ENCODE measurements around the gene ALDH3A1.

DNA sequence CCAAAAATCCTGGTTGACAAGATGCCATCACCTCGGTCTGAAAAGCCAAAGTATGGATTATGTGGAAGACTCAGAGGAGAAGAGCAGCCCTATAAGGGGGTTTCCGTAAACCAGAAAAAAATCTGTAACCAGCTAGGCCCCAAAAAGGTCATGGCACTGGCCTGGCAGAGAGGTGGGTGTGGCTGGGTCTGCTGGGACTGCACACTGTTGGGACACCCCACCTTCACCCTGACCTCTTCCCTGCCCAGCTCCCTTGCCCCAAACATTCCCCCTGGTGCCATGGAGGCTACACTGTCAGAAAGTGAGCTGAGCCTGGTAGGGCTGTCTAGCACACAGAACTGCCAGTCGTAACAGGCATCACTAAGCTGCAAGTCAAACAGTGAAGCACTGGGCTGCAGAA lies 38.3 kb downstream of the ALDH3A1 start:
- TF ChIP-seq, protein P1, sequence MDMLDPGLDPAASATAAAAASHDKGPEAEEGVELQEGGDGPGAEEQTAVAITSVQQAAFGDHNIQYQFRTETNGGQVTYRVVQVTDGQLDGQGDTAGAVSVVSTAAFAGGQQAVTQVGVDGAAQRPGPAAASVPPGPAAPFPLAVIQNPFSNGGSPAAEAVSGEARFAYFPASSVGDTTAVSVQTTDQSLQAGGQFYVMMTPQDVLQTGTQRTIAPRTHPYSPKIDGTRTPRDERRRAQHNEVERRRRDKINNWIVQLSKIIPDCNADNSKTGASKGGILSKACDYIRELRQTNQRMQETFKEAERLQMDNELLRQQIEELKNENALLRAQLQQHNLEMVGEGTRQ (CRISPR knock-in tag; IDR thresholded peaks at IDR 0.05): no peak
- TF ChIP-seq, protein P2, sequence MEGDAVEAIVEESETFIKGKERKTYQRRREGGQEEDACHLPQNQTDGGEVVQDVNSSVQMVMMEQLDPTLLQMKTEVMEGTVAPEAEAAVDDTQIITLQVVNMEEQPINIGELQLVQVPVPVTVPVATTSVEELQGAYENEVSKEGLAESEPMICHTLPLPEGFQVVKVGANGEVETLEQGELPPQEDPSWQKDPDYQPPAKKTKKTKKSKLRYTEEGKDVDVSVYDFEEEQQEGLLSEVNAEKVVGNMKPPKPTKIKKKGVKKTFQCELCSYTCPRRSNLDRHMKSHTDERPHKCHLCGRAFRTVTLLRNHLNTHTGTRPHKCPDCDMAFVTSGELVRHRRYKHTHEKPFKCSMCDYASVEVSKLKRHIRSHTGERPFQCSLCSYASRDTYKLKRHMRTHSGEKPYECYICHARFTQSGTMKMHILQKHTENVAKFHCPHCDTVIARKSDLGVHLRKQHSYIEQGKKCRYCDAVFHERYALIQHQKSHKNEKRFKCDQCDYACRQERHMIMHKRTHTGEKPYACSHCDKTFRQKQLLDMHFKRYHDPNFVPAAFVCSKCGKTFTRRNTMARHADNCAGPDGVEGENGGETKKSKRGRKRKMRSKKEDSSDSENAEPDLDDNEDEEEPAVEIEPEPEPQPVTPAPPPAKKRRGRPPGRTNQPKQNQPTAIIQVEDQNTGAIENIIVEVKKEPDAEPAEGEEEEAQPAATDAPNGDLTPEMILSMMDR (IDR thresholded peaks at IDR 0.05): no peak
- TF ChIP-seq TCF7 (CRISPR knock-in tag; IDR thresholded peaks at IDR 0.05; ENCODE audit: low read depth) (no peak), NFYB (CRISPR knock-in tag; conservative IDR thresholded peaks at IDR 0.05; ENCODE audit: low read depth) (no peak), TEAD4 (CRISPR knock-in tag; IDR thresholded peaks at IDR 0.05) (no peak), TP53 (CRISPR knock-in tag; IDR thresholded peaks at IDR 0.05) (no peak)
- TF ChIP-seq, protein P3, sequence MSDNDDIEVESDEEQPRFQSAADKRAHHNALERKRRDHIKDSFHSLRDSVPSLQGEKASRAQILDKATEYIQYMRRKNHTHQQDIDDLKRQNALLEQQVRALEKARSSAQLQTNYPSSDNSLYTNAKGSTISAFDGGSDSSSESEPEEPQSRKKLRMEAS (CRISPR knock-in tag; IDR thresholded peaks at IDR 0.05): no peak
- TF ChIP-seq, protein P4, sequence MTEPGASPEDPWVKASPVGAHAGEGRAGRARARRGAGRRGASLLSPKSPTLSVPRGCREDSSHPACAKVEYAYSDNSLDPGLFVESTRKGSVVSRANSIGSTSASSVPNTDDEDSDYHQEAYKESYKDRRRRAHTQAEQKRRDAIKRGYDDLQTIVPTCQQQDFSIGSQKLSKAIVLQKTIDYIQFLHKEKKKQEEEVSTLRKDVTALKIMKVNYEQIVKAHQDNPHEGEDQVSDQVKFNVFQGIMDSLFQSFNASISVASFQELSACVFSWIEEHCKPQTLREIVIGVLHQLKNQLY (CRISPR knock-in tag; IDR thresholded peaks at IDR 0.05): no peak
